GM12874 (cell line): ENCODE measurements around the gene SIAH2.

Experiments
- CTCF ChIP-seq: IDR thresholded peaks from 2 replicates; pipeline ENCODE4 v1.5.1; 2011; ENCODE audit warnings: low read depth, mild to moderate bottlenecking, control low read depth, low read length, moderate library complexity; ENCODE audit not compliant: insufficient read depth

The SIAH2 gene

GRCh38 chr3:150741497-150742140 is 21.4 kb downstream of the SIAH2 start:
- TF ChIP-seq CTCF: no peak

GRCh38 chr3:150740733-150741496 is 22.1 kb downstream of the SIAH2 start:
- TF ChIP-seq CTCF: no peak

GRCh38 chr3:150739877-150740645 is 22.9 kb downstream of the SIAH2 start:
- TF ChIP-seq CTCF: no peak

- no peak for TF ChIP-seq CTCF
These were observed 23.6 kb downstream of the SIAH2 start for GRCh38 chr3:150739200-150739863.

GRCh38 chr3:150738688-150739087 is 24.3 kb downstream of the SIAH2 start:
- no peak for TF ChIP-seq CTCF

- TF ChIP-seq CTCF: no peak
These were observed 24.9 kb downstream of the SIAH2 start for GRCh38 chr3:150737874-150738679.
